Inferior parietal cortex (tissue), 1 donor: ENCODE measurements around the gene SPART.

Source experiments
- DNase-seq: peaks from one replicate; pipeline ENCODE4 v3.0.0-alpha.2; 2016; ENCODE audit errors: extremely low spot score

SPART gene, protein sequence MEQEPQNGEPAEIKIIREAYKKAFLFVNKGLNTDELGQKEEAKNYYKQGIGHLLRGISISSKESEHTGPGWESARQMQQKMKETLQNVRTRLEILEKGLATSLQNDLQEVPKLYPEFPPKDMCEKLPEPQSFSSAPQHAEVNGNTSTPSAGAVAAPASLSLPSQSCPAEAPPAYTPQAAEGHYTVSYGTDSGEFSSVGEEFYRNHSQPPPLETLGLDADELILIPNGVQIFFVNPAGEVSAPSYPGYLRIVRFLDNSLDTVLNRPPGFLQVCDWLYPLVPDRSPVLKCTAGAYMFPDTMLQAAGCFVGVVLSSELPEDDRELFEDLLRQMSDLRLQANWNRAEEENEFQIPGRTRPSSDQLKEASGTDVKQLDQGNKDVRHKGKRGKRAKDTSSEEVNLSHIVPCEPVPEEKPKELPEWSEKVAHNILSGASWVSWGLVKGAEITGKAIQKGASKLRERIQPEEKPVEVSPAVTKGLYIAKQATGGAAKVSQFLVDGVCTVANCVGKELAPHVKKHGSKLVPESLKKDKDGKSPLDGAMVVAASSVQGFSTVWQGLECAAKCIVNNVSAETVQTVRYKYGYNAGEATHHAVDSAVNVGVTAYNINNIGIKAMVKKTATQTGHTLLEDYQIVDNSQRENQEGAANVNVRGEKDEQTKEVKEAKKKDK

DNA sequence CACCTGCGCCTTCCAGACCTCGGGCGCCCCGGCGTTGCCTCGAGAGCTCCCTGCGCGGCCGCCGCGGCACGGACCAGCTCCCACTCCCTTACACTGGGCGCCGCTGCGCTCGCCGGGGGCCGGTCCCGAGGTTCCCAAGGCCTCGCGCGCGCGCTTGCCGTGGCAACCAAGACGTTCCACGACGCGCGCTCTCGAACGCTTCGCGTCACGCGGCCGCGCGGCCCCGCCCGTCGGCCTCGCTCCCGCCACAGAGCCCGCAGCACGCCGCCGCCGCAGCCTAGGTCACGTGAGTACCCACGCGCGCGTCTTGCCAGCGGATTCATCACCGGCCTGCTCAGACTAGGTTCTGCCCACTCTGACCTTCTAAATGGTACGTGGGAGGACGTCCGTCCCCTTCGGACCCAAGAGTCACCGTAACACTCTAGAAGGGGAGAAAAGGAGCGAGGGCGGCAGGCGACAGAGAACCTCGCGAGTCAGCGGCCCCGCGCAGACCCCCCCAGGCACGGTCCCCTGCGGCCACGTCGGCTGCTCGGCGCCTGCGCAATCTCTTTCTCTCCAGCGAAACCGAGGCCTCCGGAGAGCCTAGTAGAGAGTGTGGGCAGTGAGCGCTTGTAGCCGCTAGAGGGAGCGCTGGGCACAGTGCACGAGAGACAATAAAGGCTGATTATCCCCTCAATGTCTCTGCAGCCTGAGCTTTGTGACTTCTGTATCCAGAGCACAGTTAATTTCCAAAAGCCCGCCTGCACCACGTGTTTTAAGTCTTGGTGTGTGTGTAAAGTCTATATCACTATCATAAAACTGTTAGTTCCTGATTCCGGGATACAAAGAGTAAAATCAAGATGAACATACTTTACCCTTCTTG is at the start of gene SPART:
Gene SPART (minus strand): TSS at position 173 of the 862 bp plus-strand sequence. CDS start 10,564 bp downstream, outside the sequence.
- peak; percentile 98 for DNase-seq

DNA sequence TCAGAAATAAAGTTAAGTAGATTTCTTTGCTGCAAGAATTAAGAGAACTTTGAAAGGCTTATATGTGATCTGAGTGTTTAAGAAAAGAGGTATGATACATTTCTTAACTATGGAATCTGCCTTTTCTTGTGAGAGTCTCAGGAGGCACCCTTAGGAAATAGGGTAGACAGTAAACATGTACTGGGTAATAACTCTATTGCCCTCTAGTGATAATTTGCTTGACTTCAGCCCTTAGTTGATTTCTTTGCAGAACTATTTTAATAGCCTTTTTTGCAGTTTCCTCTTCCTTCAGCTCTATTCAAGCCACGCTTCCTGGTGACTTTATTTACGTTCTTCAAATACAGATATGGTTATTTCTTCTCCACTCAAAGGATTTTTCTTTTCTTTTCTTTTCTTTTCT is 49.1 kb upstream of the SPART start:
- DNase-seq = peak; percentile 60

DNA sequence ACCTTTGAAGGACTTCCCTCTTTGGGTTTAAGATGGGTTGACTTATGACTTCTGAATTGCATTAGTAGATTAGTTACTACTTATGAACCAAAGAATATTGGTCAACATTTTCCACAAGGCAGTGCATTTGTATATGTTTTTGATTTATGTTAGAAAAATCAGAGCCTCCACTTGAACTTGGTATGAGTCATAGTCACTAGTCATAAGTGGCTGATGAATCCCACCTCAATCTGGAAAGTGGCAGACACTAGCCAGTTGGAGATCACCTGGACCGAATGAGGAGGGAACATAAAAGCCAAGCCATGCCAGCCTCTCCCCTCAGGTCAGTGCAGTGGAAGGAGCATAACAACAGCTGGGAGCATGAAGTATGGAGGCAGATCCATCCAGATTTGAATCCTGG is 39.3 kb upstream of the SPART start:
- DNase-seq = no peak

DNA sequence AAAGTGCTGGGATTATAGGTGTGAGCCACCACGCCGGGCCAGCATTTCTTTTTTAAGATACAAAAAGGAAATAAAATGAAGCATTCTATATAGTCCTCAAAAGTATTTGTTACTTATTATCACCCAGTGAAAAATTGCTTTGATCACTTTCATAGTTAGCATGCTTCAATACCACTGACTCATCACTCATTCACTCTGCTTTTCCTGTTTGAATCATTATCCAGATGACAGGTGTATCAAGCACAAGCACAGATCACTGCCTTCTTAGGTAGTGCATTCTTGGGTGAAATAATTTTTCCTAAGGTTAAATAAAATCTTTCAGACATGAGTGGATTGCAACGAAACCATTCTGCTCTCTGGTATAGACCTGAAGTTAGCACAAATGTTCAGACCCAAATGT is 35.8 kb upstream of the SPART start:
- DNase-seq = no peak

DNA sequence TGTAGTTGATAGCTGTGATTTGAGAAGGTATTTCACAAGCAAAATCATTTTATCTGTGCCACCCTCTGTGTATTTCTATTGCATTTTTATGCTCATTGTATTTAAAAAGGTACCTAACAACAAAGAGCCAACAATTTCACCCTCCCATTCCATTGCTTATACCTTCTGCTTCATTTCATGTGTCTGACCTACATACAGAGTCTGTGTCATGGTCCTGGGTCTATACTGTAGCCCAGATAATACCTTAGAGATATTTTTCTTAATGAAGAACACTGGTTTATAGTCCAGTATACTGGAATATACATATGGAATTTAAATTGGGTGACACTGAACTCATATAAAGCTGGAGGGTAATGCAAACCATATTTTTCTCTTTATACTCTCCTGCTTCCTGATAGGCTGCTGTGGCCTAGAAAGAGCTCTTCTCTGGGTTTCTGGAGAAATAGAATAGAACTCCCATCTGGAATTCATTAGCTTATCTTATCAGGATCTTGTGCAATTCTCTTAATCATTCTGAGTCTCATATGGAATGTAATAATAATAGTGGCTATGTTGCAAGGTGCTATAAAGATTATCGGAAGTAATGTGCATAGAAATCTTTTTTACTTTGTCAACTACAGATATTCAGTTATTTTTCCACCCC is 31.8 kb upstream of the SPART start:
- no peak for DNase-seq

DNA sequence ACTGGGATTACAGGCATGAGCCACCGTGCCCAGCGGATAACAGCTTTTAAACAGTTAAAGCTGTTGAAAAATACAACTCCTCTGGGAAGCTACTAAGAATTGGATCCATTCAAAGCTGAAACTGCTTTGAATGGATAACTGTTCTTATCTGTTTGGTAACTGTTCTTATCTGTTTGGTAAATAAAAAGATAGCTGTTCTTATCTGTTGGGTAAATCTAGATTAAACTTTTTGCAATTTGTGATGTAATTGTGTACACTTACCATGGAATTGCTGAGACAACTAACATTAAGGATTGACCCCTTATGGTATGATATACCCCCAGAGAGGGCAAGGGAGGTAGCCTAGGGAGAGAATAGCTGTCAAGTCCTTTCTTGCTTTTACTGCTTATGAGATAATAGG is 27.9 kb upstream of the SPART start:
- no peak for DNase-seq

DNA sequence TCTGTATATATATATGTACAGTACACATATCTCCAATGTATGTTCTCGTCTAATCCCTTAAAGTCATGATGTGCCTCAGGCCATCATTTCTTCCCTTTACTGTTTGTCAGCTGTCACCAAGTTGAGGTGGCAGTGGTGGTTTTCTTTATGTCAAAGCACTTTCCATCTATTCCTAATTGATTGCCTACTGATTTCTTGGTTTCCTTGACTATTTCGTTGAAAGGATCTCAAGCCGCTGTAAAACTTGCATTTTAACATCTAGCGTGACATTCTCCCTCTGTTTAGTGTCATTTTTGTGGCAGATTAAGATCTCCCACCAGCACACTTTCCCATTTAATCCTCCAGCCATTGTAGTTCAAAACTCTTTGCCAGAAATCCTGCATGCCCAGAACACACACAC is 25.0 kb upstream of the SPART start:
- no peak for DNase-seq

DNA sequence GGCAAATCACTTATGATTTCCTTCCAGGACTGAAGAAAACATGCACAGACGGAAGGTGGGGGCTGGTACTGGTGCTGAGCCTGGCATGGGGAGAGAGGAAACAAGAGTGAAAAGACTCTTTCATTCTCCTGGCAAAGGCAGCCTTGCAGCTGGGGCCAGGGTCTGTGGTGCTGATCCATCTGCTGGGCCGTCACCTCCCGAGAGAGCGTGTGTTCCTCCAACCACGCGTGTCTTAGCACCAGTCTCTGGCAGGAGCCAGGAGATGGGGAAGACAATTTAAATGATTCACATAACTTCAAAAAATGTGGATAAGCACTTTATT is 23.9 kb upstream of the SPART start:
- DNase-seq = peak; percentile 78

DNA sequence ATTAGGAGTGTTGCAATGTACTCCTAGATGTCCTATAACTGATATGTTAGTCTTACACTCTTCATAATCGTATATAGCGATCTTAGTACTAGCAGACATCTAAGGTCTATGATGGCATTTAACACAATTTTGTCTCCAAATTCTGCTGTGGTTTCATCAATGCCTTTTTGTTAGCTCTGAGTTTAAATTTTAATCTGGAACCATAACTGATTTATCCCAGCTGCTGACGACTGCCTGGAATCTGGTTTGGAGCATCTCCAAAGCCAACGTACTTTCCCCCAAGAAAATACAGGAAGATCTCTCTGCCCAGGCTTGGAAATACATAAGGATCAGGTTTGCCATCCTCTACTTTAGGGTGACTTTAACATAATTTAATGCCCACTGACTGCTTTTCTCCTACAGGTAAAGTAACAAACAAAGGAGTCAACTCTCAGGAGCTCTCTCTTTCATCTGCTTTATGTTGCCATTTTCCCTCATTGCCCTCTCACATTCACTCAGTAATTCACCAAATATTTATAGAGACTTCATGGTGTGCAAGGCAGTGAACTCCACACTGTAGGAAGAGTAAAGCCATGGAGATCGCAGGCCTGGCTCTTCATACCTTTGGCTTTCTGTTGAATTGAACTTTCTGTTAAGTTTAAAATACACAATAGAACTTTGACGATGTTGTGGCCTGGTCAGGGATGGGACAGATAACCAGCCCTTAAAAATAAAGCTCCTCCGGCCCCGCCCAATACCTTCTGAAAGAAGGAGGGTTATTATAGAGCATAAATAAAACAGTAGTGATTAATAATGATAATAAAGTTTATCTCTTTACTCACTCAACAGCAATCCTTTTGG is 23.3 kb upstream of the SPART start:
- DNase-seq = no peak

DNA sequence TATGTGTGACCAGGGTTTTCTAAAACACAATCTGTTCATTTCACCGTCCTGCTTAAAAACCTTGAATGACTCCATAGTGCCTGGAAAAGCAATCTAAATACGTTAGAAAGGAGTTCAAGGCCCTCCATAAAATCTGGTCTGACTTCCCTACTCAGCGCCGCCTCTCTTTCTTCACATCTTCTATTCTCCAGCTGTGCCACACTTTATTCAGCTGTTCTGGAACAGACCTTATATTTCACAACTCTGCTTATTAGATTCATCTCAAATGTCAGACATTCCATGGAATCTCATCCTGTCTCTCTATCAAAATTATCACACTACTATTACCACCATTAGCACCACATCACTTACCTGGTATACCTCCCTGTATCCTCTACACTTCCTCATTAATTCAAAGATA is 19.8 kb upstream of the SPART start:
- no peak for DNase-seq

DNA sequence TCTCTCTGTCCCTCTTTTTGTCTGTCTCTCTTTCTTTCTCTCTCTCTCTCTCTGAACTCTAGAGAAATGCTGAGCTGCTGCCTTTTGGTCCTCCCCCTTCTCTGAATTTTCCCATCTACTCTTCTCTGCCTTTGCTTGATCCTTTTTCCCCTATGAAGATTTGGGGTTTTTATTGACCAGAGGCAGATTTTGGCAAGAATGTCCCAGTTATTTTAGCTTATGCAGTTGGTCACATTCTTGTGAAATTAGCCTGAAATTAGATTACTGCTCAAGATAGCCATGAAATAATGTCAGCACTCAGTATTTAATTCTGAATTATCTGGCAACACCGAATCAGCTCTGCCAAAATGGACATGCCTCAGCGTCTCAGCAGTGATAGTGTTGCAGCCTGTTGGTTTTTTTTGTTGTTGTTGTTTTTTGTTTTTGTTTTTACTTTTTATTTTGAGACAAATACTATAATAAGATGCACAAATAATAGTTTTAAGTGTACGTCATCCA is 17.2 kb upstream of the SPART start:
- DNase-seq = no peak

DNA sequence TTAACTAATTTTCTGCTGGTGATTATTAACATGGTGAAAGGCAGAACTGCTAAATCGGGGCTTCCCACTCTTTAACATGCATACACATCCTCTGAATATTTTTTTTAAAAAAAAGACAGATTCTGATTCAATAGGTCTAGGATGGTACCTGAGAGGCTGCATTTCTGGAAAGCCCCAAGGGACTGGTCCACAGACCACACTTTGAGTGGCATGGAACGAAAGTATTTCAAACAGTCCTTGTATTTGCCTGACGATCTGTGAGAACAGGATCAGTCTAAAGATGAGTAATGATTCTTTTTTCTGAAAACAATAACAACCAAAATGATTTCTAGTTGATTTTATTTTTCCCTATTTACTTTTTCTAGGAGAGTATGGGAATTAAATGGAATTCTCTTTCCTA is 16.7 kb upstream of the SPART start:
- no peak for DNase-seq

DNA sequence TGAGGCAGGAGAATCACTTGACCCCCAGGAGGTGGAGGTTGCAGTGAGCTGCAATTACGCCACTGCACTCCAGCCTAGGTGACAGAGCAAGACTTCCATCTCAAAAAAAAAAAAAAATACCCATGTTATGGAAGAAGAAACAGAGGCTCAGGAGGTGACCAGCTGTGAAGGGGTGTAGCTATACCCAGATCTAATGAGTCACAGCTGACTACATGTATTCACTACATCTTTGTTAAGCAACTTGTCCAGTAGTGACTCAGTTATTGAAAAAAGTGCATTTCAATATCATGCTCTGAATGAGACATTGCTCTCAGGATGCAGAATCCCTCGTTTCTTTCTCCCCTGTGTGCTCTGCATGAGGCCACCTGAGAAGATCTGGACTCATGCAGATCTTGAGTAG is 16.1 kb upstream of the SPART start:
- no peak for DNase-seq

DNA sequence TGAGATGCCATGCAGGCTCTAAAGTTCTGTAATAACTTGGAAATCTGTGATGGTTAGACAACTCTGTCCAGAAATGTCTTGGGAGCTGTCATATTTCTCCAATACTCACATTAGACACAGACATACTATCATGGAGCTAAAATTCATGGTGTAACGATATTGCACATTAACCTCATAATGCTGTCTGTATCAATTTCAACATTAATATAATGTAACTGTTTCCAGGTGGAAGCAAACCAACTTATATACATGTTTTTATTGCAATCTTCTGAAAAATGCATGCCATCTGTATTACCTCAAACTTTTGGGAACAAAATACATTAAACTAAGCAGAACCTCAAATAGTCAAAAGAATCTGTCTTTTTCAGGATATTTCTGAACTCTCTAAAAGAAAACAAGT is 14.7 kb upstream of the SPART start:
- no peak for DNase-seq

DNA sequence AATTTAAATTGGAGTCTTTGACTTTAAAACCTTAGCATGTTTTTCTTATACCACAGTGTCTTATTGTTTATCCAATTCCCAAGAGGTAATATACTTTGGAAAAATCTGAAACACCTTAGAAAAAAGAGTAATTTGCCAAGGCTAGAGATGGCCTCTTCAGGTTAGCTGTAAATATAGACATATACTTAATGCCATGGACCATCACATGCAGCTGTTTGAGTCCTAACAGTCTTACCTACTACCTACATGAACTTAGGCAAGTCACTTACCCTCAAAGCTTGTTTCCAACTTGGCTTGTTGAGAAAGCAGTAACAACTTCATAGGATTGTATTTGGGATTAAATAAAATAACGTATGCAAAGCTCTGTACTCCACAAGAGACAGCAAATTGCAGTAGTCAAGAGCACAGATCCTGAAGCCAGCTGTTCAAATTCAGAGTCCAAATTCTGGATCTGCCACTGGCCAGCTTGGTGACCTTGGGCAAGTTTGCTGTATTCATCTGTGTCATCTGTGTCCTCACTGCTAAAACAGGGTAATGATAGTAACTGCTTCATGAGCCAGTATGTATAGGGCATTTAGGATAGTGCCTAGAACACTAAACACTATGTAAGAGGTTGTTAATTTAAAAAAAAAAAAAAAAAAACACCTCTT is 13.2 kb upstream of the SPART start:
- DNase-seq = no peak

DNA sequence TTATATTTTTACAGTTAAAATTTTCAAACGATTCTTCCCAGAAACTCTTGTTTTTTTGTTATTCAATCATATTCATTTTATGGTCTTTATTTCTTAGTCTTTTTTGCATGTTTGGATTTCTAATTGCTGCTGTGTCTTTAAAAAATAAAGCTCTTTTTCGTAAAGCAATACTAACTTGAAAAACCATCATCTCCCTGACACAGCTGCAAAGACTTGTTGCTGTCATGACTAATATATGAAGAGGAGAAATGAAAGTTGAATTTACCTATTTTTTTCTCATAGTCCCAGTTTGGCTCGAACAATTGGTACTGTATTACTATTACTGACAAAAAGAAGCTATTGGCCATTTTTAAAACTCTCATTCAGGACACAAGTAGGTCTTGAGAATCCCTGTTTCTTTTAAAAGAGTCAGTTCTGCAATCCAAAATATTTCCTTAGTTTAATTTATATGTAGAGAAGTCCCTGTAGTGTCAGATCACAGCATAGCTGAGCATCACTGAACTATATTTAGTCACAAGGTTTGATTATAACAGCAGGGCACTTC is 12.1 kb upstream of the SPART start:
- DNase-seq = no peak

DNA sequence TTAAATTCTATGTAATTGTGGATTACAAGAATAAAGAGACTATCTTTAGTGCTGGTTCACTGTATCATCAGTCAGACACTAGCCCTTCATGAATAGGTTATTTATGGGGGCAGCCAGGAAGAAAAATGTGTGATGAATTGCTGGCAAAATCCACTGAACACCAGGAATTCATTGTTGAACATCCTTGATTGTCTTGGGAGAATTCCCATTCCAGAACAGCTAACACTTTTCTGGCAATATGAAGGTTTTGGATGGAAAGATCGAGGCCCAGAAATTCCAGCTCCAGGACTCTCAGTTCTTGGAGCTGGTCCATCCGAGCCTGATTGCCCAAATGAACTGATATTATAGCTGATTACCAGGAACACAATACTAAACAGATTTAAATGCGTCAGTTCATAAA is 11.5 kb upstream of the SPART start:
- DNase-seq = no peak

DNA sequence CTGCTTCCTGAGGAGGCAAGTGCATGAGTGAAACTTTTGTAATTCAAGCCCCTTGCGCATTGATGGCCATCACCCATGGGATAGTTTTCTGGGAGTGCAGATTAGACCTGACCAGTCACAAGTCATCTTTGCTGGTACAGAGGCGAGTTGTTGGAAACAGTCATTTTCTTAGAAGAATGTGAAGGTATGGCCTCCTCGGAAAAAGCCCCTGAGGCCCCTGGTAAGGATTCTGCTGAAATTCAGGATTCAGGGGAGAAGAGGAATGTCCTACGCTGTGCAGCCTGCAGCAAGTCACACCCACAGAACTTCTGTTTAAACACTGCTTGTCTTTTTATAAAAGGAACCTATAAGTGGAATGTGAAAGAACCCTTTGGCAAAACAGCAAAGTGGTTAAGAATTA is 11.0 kb upstream of the SPART start:
- DNase-seq = no peak

DNA sequence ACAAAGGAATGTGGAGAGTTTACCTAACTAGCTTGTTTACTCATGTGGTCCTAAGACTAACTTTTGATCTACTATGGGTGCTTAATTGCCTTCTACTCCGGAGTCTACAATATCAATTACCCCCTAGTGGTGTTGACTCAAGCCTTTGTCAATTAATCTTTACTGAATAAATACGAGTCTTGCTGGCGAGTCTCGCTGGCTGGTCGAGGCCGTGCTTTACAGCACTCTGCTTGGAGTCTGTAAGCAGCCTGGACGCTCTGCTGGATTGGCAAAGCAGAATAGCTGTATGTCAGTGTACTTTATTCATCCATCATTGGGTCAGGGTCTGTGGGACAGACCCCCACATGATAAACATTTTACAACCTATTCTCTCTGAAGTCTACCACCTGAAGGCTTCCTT is 9.9 kb upstream of the SPART start:
- no peak for DNase-seq

DNA sequence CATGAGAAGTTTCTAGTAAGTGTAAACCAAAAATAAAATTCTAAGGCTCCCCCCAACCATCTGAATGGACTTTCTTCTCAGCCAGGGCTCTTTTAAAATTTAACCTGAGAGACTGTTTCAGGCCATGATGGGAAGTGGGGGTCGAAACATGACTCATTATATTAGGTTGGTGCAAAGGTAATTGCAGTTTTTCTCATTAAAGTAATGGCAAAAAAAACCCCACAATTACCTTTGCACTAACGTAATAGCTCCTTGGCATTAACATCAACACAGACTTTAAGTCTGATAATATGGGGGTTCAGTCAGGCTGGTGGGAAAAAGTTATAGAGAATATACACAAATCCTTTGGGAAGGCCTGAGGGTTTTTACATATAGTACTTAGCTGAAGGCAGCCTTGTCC is 9.4 kb upstream of the SPART start:
- no peak for DNase-seq
